HCT116 (cell line): ENCODE data around the gene KRIT1. TPM values are rescaled to one million over a fixed set of nuclear protein-coding genes. Genes with fewer than 3 reads are reported as not detected.

Source experiments
- ATAC-seq: fragments of 200-7000 bp; cut with Tn5 transposase; 2 replicates; pipeline ENCODE4 v1.9.1; 2020; ENCODE audit warnings: mild to moderate bottlenecking, moderate library complexity
- BruUV-seq: library from RNA; stranded (reverse); fragments of 400-500 nt; replicated peaks from 2 replicates; lab custom pipeline; 2021; lab: Mats Ljungman, UMichigan
- CTCF ChIA-PET: fragments of 300-600 bp; sonication (Branson Sonifier 250); formaldehyde crosslinking; loops from one replicate; lab custom pipeline; 2021; ENCODE audit warnings: antibody characterized with exemption; lab: Charles Lee
- POLR2A ChIA-PET: fragments of 300-600, 350-600 bp; sonication (Branson Sonifier 250); formaldehyde crosslinking; loops from one replicate; lab custom pipeline; 2021; ENCODE audit warnings: antibody characterized with exemption; lab: Charles Lee
- RAD21 ChIA-PET, 2 experiments: fragments of 300-600 bp; sonication (Branson Sonifier 250); formaldehyde crosslinking; loops; one replicate each; lab custom pipeline; 2023; ENCODE audit warnings: low total read pairs in 2 of 2; ENCODE audit not compliant: uncharacterized antibody in 2 of 2, unreplicated experiment in 2 of 2, low non-redundant PET in 1 of 2; lab: Charles Lee
- DNase-seq: peaks from one replicate; pipeline ENCODE4 v3.0.0-alpha.2; 2010; ENCODE audit warnings: low read depth, low spot score
- H2AFZ ChIP-seq: fragments of 200-600 bp; shearing (Covaris generic), sonication (generic); 2 replicates; pipeline ENCODE4 v1.6.1; 2017; ENCODE audit warnings: low read depth, mixed run types, mixed read lengths, antibody characterized with exemption, low read length; ENCODE audit not compliant: poor library complexity, severe bottlenecking
- H3K27ac ChIP-seq: 2 replicates; pipeline ENCODE4 v1.5.1; 2012; ENCODE audit warnings: low read depth, low read length
- H3K27me3 ChIP-seq: fragments of 200-600 bp; sonication (generic); 2 replicates; pipeline ENCODE4 v1.6.1; 2016; ENCODE audit warnings: mixed run types, low read length, mixed read lengths; ENCODE audit not compliant: insufficient read depth
- H3K36me3 ChIP-seq, 2 experiments: fragments of 200-500 bp in 1 of 2; fragments of 200-600 bp in 1 of 2; sonication (Bioruptor generic) in 1 of 2; sonication (generic) in 1 of 2; 2 replicates each; pipeline versions ENCODE4 v1.5.1 to v1.6.1; 2014 to 2016; ENCODE audit warnings: low read length in 2 of 2, inconsistent platforms in 1 of 2, mixed read lengths in 1 of 2, mixed run types in 1 of 2; ENCODE audit not compliant: insufficient read depth in 2 of 2, control insufficient read depth in 1 of 2
- H3K4me1 ChIP-seq, 2 experiments: fragments of 200-600 bp in 1 of 2; sonication (generic) in 1 of 2; 2 replicates each; pipeline versions ENCODE4 v1.5.1 to v1.6.1; 2012 to 2017; ENCODE audit warnings: low read length in 2 of 2, inconsistent platforms in 1 of 2, mild to moderate bottlenecking in 1 of 2, mixed read lengths in 1 of 2, mixed run types in 1 of 2, moderate library complexity in 1 of 2; ENCODE audit not compliant: insufficient read depth in 2 of 2, control insufficient read depth in 1 of 2
- H3K4me2 ChIP-seq: fragments of 200-600 bp; sonication (generic); 2 replicates; pipeline ENCODE4 v1.6.1; 2017; ENCODE audit warnings: mixed run types, low read length, mixed read lengths
- H3K4me3 ChIP-seq, 2 experiments: fragments of 200-600 bp in 1 of 2; sonication (generic) in 1 of 2; replicated peaks in 1 of 2; 2 replicates each; pipeline ENCODE4 v1.5.1; 2011 to 2016; ENCODE audit warnings: low read length in 2 of 2, control low read depth in 1 of 2, low read depth in 1 of 2, mild to moderate bottlenecking in 1 of 2, mixed read lengths in 1 of 2, mixed run types in 1 of 2
- H3K79me2 ChIP-seq: fragments of 200-600 bp; sonication (generic); 2 replicates; pipeline ENCODE4 v1.6.1; 2017; ENCODE audit warnings: mild to moderate bottlenecking, mixed run types, low read length, moderate library complexity, mixed read lengths; ENCODE audit not compliant: insufficient read depth
- H3K9ac ChIP-seq: fragments of 200-600 bp; sonication (generic); 2 replicates; pipeline ENCODE4 v1.6.1; 2016; ENCODE audit warnings: low read length, mixed read lengths
- H3K9me2 ChIP-seq: fragments of 200-600 bp; sonication (generic), shearing (Covaris generic); 2 replicates; pipeline ENCODE4 v1.6.1; 2017; ENCODE audit warnings: mixed run types, mild to moderate bottlenecking, moderate library complexity; ENCODE audit not compliant: insufficient read depth
- H3K9me3 ChIP-seq, 2 experiments: fragments of 200-500 bp in 1 of 2; fragments of 200-600 bp in 1 of 2; sonication (Bioruptor generic) in 1 of 2; sonication (generic) in 1 of 2; 2 replicates each; pipeline ENCODE4 v1.6.1; 2014 to 2017; ENCODE audit warnings: low read length in 2 of 2, mixed read lengths in 2 of 2, inconsistent platforms in 1 of 2, low read depth in 1 of 2, mild to moderate bottlenecking in 1 of 2, mixed run types in 1 of 2, moderate library complexity in 1 of 2; ENCODE audit not compliant: control insufficient read depth in 1 of 2, insufficient read depth in 1 of 2
- H4K20me1 ChIP-seq: fragments of 200-600 bp; sonication (generic), shearing (Covaris generic); 2 replicates; pipeline ENCODE4 v1.6.1; 2017; ENCODE audit warnings: mixed run types, mild to moderate bottlenecking, moderate library complexity; ENCODE audit not compliant: insufficient read depth
- RAD21 ChIP-seq: IDR thresholded peaks from 2 replicates; pipeline ENCODE4 v1.6.1; 2012; ENCODE audit warnings: low read depth, mild to moderate bottlenecking
- SP1 ChIP-seq: IDR thresholded peaks from 2 replicates; pipeline ENCODE4 v1.6.1; 2012; ENCODE audit warnings: low read depth
- YY1 ChIP-seq: IDR thresholded peaks from 2 replicates; pipeline ENCODE4 v1.6.1; 2011; ENCODE audit warnings: low read length, low read depth, moderate library complexity, mild to moderate bottlenecking; ENCODE audit not compliant: insufficient replicate concordance; ENCODE audit errors: extremely low read depth
- intact Hi-C: fragments of 100-400 bp; cut with micrococcal nuclease; formaldehyde crosslinking; loops from 2 replicates; pipeline ENCODE4 v1.10.0; 2022
- total RNA-seq: library from RNA; stranded (reverse); gene quantifications from one replicate; pipeline ENCODE4 v1.2.1, GENCODE V29; 2021; ENCODE audit not compliant: unreplicated experiment
- TF ChIP-seq, protein P1 (sequence below): IDR thresholded peaks from 2 replicates; pipeline ENCODE4 v1.6.1; 2012
- TF ChIP-seq, protein P2 (sequence below): IDR thresholded peaks from 2 replicates; pipeline ENCODE4 v1.6.1; 2011; ENCODE audit warnings: mild to moderate bottlenecking, low read length, moderate library complexity; ENCODE audit not compliant: insufficient replicate concordance; ENCODE audit errors: extremely low read depth
- TF ChIP-seq, protein P3 (sequence below), 3 experiments: fragments of 200-600 bp in 1 of 3; sonication (generic) in 1 of 3; IDR thresholded peaks in 2 of 3; conservative IDR thresholded peaks in 1 of 3; 2 replicates each; pipeline ENCODE4 v1.5.1; 2012 to 2017; ENCODE audit warnings: low read depth in 2 of 3, low read length in 2 of 3, antibody characterized with exemption in 1 of 3, borderline replicate concordance in 1 of 3, control low read depth in 1 of 3, mild to moderate bottlenecking in 1 of 3, mixed read lengths in 1 of 3, mixed run types in 1 of 3, moderate library complexity in 1 of 3; ENCODE audit not compliant: insufficient read depth in 1 of 3

Gene KRIT1
- total RNA-seq, 1 experiment from 2014 or later: 32.4 TPM

DNA sequence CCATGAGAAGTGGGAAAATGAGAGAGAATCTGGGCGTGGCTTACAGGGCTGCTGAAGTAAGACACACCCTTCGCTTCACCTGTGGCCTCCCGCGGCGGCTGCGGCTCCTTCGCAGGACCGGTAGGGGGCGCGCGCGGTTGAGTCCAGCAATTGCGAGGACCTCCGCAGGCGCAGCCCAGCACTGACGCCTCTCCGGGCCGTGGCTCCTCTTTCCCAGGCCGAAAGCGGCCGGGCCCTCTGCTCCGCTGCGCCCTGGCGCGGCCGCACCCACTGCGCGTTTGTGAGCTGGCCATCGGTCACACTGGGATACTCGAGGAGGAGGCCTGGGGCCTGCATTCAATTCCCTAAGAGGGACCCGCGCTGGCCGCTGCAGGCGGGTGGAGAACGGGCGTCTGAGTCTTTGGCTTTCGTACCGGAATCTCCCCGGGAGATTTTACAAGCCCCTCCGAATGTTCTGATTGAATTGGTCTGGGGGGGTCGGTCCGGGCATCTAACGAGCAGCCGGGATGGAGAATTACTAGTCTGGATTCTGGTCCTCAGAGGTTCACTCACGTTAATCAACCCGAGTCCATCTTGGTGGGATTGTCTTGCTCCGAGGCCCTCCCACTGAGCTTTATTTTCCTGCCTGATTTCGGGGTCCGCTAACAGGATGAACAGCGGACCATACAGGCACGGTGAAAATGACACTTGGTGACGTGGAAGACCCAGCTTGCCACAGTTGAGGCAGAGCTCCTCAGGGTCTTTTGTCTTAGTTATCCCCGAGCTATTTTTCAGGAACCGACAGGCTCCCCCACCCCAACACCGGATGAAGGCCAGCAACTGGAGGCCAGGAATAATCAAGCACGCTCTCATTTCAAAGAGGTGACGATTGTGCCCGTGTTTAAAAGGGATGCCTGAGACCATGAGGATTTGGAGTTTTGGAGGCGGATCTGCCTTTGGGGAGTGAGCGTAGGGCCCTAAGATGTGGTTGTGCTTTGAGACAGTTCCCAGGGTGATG lies 66.5 kb downstream of the KRIT1 start, which contains the start of gene LRRD1:
LRRD1 (minus strand) TSS at position 215 of the 997 bp plus-strand sequence. CDS start 13,940 bp downstream, outside the sequence.
- peak within 1 kb of the TSS; percentile 80 for H2AFZ ChIP-seq
- no peak within 1 kb of the TSS for H3K9ac ChIP-seq
- H3K36me3 ChIP-seq: no peaks in the 10 kb centered on the region
- no TSS peak for BruUV-seq
- no peaks in the 10 kb centered on the region for H3K79me2 ChIP-seq
- intact Hi-C loops: loop anchor here (5.0 kb wide), 1 partner anchor 268 kb away; the partner anchor contains the start of gene GATAD1
- no peak within 1 kb of the TSS for H3K27ac ChIP-seq
- peak within 1 kb of the TSS in 1 of 2 experiments; percentile 41; a peak in 2 of 4 replicates for H3K4me3 ChIP-seq
- ATAC-seq: peak; percentile 100
- H4K20me1 ChIP-seq: no peaks in the 10 kb centered on the region
- peak; percentile 71 for DNase-seq
- peak within 1 kb of the TSS; percentile 66 for H3K4me2 ChIP-seq
- H3K9me2 ChIP-seq: no peaks in the 10 kb centered on the region
- TF ChIP-seq SP1 (no peak), YY1 (peak; percentile 11), RAD21 (peak; percentile 80)
- TF ChIP-seq, protein P1, sequence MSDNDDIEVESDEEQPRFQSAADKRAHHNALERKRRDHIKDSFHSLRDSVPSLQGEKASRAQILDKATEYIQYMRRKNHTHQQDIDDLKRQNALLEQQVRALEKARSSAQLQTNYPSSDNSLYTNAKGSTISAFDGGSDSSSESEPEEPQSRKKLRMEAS: no peak
- TF ChIP-seq, protein P2, sequence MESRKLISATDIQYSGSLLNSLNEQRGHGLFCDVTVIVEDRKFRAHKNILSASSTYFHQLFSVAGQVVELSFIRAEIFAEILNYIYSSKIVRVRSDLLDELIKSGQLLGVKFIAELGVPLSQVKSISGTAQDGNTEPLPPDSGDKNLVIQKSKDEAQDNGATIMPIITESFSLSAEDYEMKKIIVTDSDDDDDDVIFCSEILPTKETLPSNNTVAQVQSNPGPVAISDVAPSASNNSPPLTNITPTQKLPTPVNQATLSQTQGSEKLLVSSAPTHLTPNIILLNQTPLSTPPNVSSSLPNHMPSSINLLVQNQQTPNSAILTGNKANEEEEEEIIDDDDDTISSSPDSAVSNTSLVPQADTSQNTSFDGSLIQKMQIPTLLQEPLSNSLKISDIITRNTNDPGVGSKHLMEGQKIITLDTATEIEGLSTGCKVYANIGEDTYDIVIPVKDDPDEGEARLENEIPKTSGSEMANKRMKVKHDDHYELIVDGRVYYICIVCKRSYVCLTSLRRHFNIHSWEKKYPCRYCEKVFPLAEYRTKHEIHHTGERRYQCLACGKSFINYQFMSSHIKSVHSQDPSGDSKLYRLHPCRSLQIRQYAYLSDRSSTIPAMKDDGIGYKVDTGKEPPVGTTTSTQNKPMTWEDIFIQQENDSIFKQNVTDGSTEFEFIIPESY: no peak
- TF ChIP-seq, protein P3, sequence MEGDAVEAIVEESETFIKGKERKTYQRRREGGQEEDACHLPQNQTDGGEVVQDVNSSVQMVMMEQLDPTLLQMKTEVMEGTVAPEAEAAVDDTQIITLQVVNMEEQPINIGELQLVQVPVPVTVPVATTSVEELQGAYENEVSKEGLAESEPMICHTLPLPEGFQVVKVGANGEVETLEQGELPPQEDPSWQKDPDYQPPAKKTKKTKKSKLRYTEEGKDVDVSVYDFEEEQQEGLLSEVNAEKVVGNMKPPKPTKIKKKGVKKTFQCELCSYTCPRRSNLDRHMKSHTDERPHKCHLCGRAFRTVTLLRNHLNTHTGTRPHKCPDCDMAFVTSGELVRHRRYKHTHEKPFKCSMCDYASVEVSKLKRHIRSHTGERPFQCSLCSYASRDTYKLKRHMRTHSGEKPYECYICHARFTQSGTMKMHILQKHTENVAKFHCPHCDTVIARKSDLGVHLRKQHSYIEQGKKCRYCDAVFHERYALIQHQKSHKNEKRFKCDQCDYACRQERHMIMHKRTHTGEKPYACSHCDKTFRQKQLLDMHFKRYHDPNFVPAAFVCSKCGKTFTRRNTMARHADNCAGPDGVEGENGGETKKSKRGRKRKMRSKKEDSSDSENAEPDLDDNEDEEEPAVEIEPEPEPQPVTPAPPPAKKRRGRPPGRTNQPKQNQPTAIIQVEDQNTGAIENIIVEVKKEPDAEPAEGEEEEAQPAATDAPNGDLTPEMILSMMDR (IDR thresholded peaks at IDR 0.05 in 2 of 3, conservative IDR thresholded peaks at IDR 0.05 in 1 of 3; ENCODE audit: borderline replicate concordance in 1 of 3, insufficient read depth in 1 of 3, low read depth in 2 of 3, low read length in 2 of 3): peak; percentile 86 to 97 (median 94)
- ChIA-PET RAD21 (no interaction called here), POLR2A (no interaction called here), CTCF (interaction anchor here (1.1 to 1.2 kb wide), 2 partner anchors 31 to 66 kb away, joined by 3 read pairs; partner anchors contain the start of genes ANKIB1 and KRIT1)
- no peaks in the 10 kb centered on the region for H3K27me3 ChIP-seq
- no peaks in the 10 kb centered on the region for H3K9me3 ChIP-seq
- H3K4me1 ChIP-seq: peaks cover 0 to 13% of the 10 kb centered on the region in 2 experiments; a peak in 3 of 4 replicates
